ENCODE measurements around the gene ARHGEF5. TPM values are rescaled to one million over a fixed set of nuclear protein-coding genes. Genes with fewer than 3 reads are reported as not detected.

The ARHGEF5 gene
- polyA plus RNA-seq, 1 of the 3 experiments (the other 2 are of a cell fraction): 0.07 TPM

DNA sequence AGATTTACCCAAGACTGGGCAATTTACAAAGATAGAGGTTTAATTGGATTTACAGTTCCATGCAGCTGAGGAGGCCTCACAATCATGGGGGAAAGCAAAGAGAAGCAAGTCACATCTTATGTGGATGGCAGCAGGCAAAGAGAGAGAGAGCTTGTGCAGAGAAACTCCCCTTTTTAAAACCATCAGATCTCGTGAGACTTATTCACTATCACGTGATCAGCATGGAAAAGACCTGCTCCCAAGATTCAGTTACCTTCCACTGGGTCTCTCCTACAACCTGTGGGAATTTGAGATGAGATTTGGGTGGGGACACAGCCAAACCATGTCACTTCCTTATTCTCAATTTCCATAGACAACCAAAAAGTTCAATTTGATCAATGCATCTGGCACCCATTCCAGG is 73.2 kb downstream of the ARHGEF5 start:
- 3% methylated on average over 2 of the region's 2 CpGs for WGBS (ENCODE audit: low lambda C conversion rate)
- H3K79me2 ChIP-seq (ENCODE audit: insufficient read depth): no peaks in the 10 kb centered on the region
- H3K4me2 ChIP-seq: no peak overlapping the region
- H3K27me3 ChIP-seq (ENCODE audit: insufficient read depth): peaks cover 2% of the 10 kb centered on the region; the same call in 1 of the 2 replicates
- H3K9me3 ChIP-seq: no peaks in the 10 kb centered on the region
- DNase-seq: no peak
- no peaks in the 10 kb centered on the region for H4K20me1 ChIP-seq (ENCODE audit: insufficient read depth)
- no peaks in the 10 kb centered on the region for H3F3A ChIP-seq (replicated peaks; ENCODE audit: insufficient read depth)
- POLR2A ChIA-PET: no interaction called here
- no peak overlapping the region for H3K9ac ChIP-seq
- no peaks in the 10 kb centered on the region for H3K9me2 ChIP-seq
- H3K27ac ChIP-seq (ENCODE audit: low read depth in 2 of 2, low read length in 1 of 2): no peak overlapping the region
- TF ChIP-seq NRF1 (IDR thresholded peaks at IDR 0.05; ENCODE audit: low read depth, low read length) (no peak), MEF2A (IDR thresholded peaks at IDR 0.05; ENCODE audit: borderline replicate concordance, low read depth) (no peak)
- no peaks in the 10 kb centered on the region for H3K4me1 ChIP-seq (ENCODE audit: control insufficient read depth in 1 of 2, insufficient read depth in 2 of 2, low read depth in 1 of 2, low read length in 1 of 2)
- H2AFZ ChIP-seq (ENCODE audit: low read depth): no peak overlapping the region
- H3K4me3 ChIP-seq (ENCODE audit: low read depth in 2 of 2, low read length in 1 of 2): no peak overlapping the region
- CTCF ChIA-PET: no interaction called here
- no peaks in the 10 kb centered on the region for H3K36me3 ChIP-seq (replicated peaks in 1 of 2; ENCODE audit: control insufficient read depth in 1 of 2, insufficient read depth in 2 of 2, low read length in 1 of 2)

Other genes starting within 250 kb of the ARHGEF5 start
- not detected in 2 replicates for gene OR2A2, start 245.8 kb upstream of the ARHGEF5 start, polyA plus RNA-seq (2012; rRNA removed)
- not detected in 2 replicates for gene OR2A14, start 232.2 kb upstream of the ARHGEF5 start, polyA plus RNA-seq (2012; rRNA removed)
- gene CTAGE4, start 171.9 kb upstream of the ARHGEF5 start, polyA plus RNA-seq (2012; rRNA removed): not detected in 2 replicates
- gene ARHGEF35, start 159.6 kb upstream of the ARHGEF5 start, polyA plus RNA-seq (2012; rRNA removed): 0.02 TPM in 1 of 2 replicates, not detected in the other
- not detected in 2 replicates for gene OR2A42, start 115.8 kb upstream of the ARHGEF5 start, polyA plus RNA-seq (2012; rRNA removed)
- gene OR2A7, start 90.6 kb upstream of the ARHGEF5 start, polyA plus RNA-seq (2012; rRNA removed): not detected in 2 replicates
- not detected in 2 replicates for gene CTAGE8, start 86.1 kb upstream of the ARHGEF5 start, polyA plus RNA-seq (2012; rRNA removed)
- not detected in 2 replicates for gene OR2A1, start 43.0 kb upstream of the ARHGEF5 start, polyA plus RNA-seq (2012; rRNA removed)
- not detected in 2 replicates for gene NOBOX, start 48.3 kb downstream of the ARHGEF5 start, polyA plus RNA-seq (2012; rRNA removed)